Measurements from ENCODE around the gene PLD5.
A peak's percentile ranks its signal among the peaks of the same experiment; 100 is the strongest.

PLD5 gene

GRCh38 chr1:242456726-242457269 lies 67.7 kb downstream of the PLD5 start:
- H2BK120ac ChIP-seq (ENCODE audit: insufficient read depth, low read length, poor library complexity): no peak overlapping the region
- peaks cover 3 to 10% of the 10 kb centered on the region in 2 experiments for H3K4me1 ChIP-seq (ENCODE audit: control insufficient read depth in 1 of 2, insufficient read depth in 2 of 2, low read length in 2 of 2)
- H3K79me1 ChIP-seq (ENCODE audit: low read length): no peaks in the 10 kb centered on the region
- H3K18ac ChIP-seq (ENCODE audit: low read length): no peak overlapping the region
- no peak overlapping the region for H3K4ac ChIP-seq (ENCODE audit: low read depth, low read length)
- no peak overlapping the region for H3K23ac ChIP-seq (ENCODE audit: low read length)
- no peak overlapping the region for H2BK12ac ChIP-seq (ENCODE audit: low read length)
- no peak overlapping the region for H4K91ac ChIP-seq (ENCODE audit: low read depth, low read length)
- H2BK5ac ChIP-seq (ENCODE audit: low read depth, low read length, poor library complexity): no peak overlapping the region
- H4K8ac ChIP-seq (ENCODE audit: low read depth, low read length): no peak overlapping the region
- no peak overlapping the region for H4K12ac ChIP-seq (ENCODE audit: low read depth, low read length)
- H3K14ac ChIP-seq (ENCODE audit: low read length): no peak overlapping the region
- no peak overlapping the region for H3K27ac ChIP-seq (ENCODE audit: low read depth, low read length)
- no peak overlapping the region for H3K9ac ChIP-seq (ENCODE audit: low read length)
- DNase-seq: no peak
- WGBS (ENCODE audit: extremely low coverage, insufficient coverage, insufficient read length): no CpG with 5 or more reads among the region's 11 CpGs
- no peaks in the 10 kb centered on the region for H3K27me3 ChIP-seq (ENCODE audit: insufficient read depth, low read length)
- H3K4me2 ChIP-seq (ENCODE audit: low read length): no peak overlapping the region
- no peak overlapping the region for H3K4me3 ChIP-seq (ENCODE audit: low read depth, low read length)
- H2AFZ ChIP-seq (ENCODE audit: insufficient read depth, low read length, poor library complexity): no peak overlapping the region
- no peak overlapping the region for H2AK5ac ChIP-seq (ENCODE audit: low read length)
- no peaks in the 10 kb centered on the region for H3K79me2 ChIP-seq (ENCODE audit: control insufficient read depth, insufficient read depth, low read length, poor library complexity)
- no peaks in the 10 kb centered on the region for H3K9me3 ChIP-seq (ENCODE audit: insufficient read depth, low read depth, low read length)
- H3K36me3 ChIP-seq (ENCODE audit: control insufficient read depth in 1 of 2, insufficient read depth in 2 of 2, low read length in 2 of 2): peaks cover 0 to 2% of the 10 kb centered on the region in 2 experiments

- H3K79me1 ChIP-seq (ENCODE audit: low read length): no peaks in the 10 kb centered on the region
- no peak overlapping the region for H2BK5ac ChIP-seq (ENCODE audit: low read depth, low read length, poor library complexity)
- H3K27me3 ChIP-seq (ENCODE audit: insufficient read depth, low read length): no peaks in the 10 kb centered on the region
- no peak overlapping the region for H3K23ac ChIP-seq (ENCODE audit: low read length)
- H4K8ac ChIP-seq (ENCODE audit: low read depth, low read length): no peak overlapping the region
- no peak overlapping the region for H3K4me3 ChIP-seq (ENCODE audit: low read depth, low read length)
- no peak overlapping the region for H3K4me2 ChIP-seq (ENCODE audit: low read length)
- peaks cover 0 to 2% of the 10 kb centered on the region in 2 experiments for H3K36me3 ChIP-seq (ENCODE audit: control insufficient read depth in 1 of 2, insufficient read depth in 2 of 2, low read length in 2 of 2)
- no peak overlapping the region for H3K4ac ChIP-seq (ENCODE audit: low read depth, low read length)
- H2BK120ac ChIP-seq (ENCODE audit: insufficient read depth, low read length, poor library complexity): no peak overlapping the region
- no peak overlapping the region for H2AFZ ChIP-seq (ENCODE audit: insufficient read depth, low read length, poor library complexity)
- H4K12ac ChIP-seq (ENCODE audit: low read depth, low read length): no peak overlapping the region
- H3K9me3 ChIP-seq (ENCODE audit: insufficient read depth, low read depth, low read length): no peaks in the 10 kb centered on the region
- H3K18ac ChIP-seq (ENCODE audit: low read length): no peak overlapping the region
- no peak overlapping the region for H2AK5ac ChIP-seq (ENCODE audit: low read length)
- no peak overlapping the region for H3K27ac ChIP-seq (ENCODE audit: low read depth, low read length)
- H4K91ac ChIP-seq (ENCODE audit: low read depth, low read length): no peak overlapping the region
- peaks cover under 1 to 5% of the 10 kb centered on the region in 2 experiments for H3K4me1 ChIP-seq (ENCODE audit: control insufficient read depth in 1 of 2, insufficient read depth in 2 of 2, low read length in 2 of 2)
- no peaks in the 10 kb centered on the region for H3K79me2 ChIP-seq (ENCODE audit: control insufficient read depth, insufficient read depth, low read length, poor library complexity)
- no peak overlapping the region for H2BK12ac ChIP-seq (ENCODE audit: low read length)
- no CpG with 5 or more reads among the region's 1 CpG for WGBS (ENCODE audit: extremely low coverage, insufficient coverage, insufficient read length)
- DNase-seq: no peak
- H3K9ac ChIP-seq (ENCODE audit: low read length): no peak overlapping the region
- no peak overlapping the region for H3K14ac ChIP-seq (ENCODE audit: low read length)
Observed at GRCh38 chr1:242455052-242455361, 69.5 kb downstream of the PLD5 start.

GRCh38 chr1:242454262-242455051 lies 70.0 kb downstream of the PLD5 start:
- Histone ChIP-seq H3K18ac (ENCODE audit: low read length) (no peak overlapping the region), H3K4me2 (ENCODE audit: low read length) (no peak overlapping the region), H3K79me2 (ENCODE audit: control insufficient read depth, insufficient read depth, low read length, poor library complexity) (no peaks in the 10 kb centered on the region), H2AFZ (ENCODE audit: insufficient read depth, low read length, poor library complexity) (no peak overlapping the region), H3K9ac (ENCODE audit: low read length) (no peak overlapping the region), H4K12ac (ENCODE audit: low read depth, low read length) (no peak overlapping the region), H3K4me1 (ENCODE audit: control insufficient read depth in 1 of 2, insufficient read depth in 2 of 2, low read length in 2 of 2) (peaks cover 0 to 3% of the 10 kb centered on the region in 2 experiments), H3K79me1 (ENCODE audit: low read length) (no peaks in the 10 kb centered on the region), H3K9me3 (ENCODE audit: insufficient read depth, low read depth, low read length) (no peaks in the 10 kb centered on the region), H3K27me3 (ENCODE audit: insufficient read depth, low read length) (no peaks in the 10 kb centered on the region), H3K14ac (ENCODE audit: low read length) (no peak overlapping the region), H4K91ac (ENCODE audit: low read depth, low read length) (no peak overlapping the region), H2BK12ac (ENCODE audit: low read length) (no peak overlapping the region), H2AK5ac (ENCODE audit: low read length) (no peak overlapping the region), H3K36me3 (ENCODE audit: control insufficient read depth in 1 of 2, insufficient read depth in 2 of 2, low read length in 2 of 2) (peaks cover 2% of the 10 kb centered on the region in 2 experiments), H2BK120ac (ENCODE audit: insufficient read depth, low read length, poor library complexity) (no peak overlapping the region), H3K4me3 (ENCODE audit: low read depth, low read length) (no peak overlapping the region), H4K8ac (ENCODE audit: low read depth, low read length) (no peak overlapping the region), H2BK5ac (ENCODE audit: low read depth, low read length, poor library complexity) (no peak overlapping the region), H3K4ac (ENCODE audit: low read depth, low read length) (no peak overlapping the region), H3K27ac (ENCODE audit: low read depth, low read length) (no peak overlapping the region), H3K23ac (ENCODE audit: low read length) (no peak overlapping the region)
- WGBS (ENCODE audit: extremely low coverage, insufficient coverage, insufficient read length): no CpG with 5 or more reads among the region's 9 CpGs
- peak in 1 of 2 donors; percentile 65 for DNase-seq

GRCh38 chr1:242452573-242452972 lies 71.9 kb downstream of the PLD5 start:
- no peak overlapping the region for H3K18ac ChIP-seq (ENCODE audit: low read length)
- H4K8ac ChIP-seq (ENCODE audit: low read depth, low read length): no peak overlapping the region
- H2BK5ac ChIP-seq (ENCODE audit: low read depth, low read length, poor library complexity): no peak overlapping the region
- DNase-seq: no peak
- no peaks in the 10 kb centered on the region for H3K9me3 ChIP-seq (ENCODE audit: insufficient read depth, low read depth, low read length)
- H3K36me3 ChIP-seq (ENCODE audit: control insufficient read depth in 1 of 2, insufficient read depth in 2 of 2, low read length in 2 of 2): peaks cover 2% of the 10 kb centered on the region in 2 experiments
- H3K27me3 ChIP-seq (ENCODE audit: insufficient read depth, low read length): no peaks in the 10 kb centered on the region
- no peak overlapping the region for H2AFZ ChIP-seq (ENCODE audit: insufficient read depth, low read length, poor library complexity)
- no peak overlapping the region for H4K12ac ChIP-seq (ENCODE audit: low read depth, low read length)
- H3K4me2 ChIP-seq (ENCODE audit: low read length): no peak overlapping the region
- no peaks in the 10 kb centered on the region for H3K79me1 ChIP-seq (ENCODE audit: low read length)
- WGBS (ENCODE audit: extremely low coverage, insufficient coverage, insufficient read length): no CpG with 5 or more reads among the region's 8 CpGs
- H3K27ac ChIP-seq (ENCODE audit: low read depth, low read length): no peak overlapping the region
- H3K79me2 ChIP-seq (ENCODE audit: control insufficient read depth, insufficient read depth, low read length, poor library complexity): no peaks in the 10 kb centered on the region
- no peak overlapping the region for H3K23ac ChIP-seq (ENCODE audit: low read length)
- H3K14ac ChIP-seq (ENCODE audit: low read length): no peak overlapping the region
- H3K4ac ChIP-seq (ENCODE audit: low read depth, low read length): no peak overlapping the region
- H2BK12ac ChIP-seq (ENCODE audit: low read length): no peak overlapping the region
- peaks cover 0 to 3% of the 10 kb centered on the region in 2 experiments for H3K4me1 ChIP-seq (ENCODE audit: control insufficient read depth in 1 of 2, insufficient read depth in 2 of 2, low read length in 2 of 2)
- no peak overlapping the region for H2AK5ac ChIP-seq (ENCODE audit: low read length)
- no peak overlapping the region for H4K91ac ChIP-seq (ENCODE audit: low read depth, low read length)
- H3K4me3 ChIP-seq (ENCODE audit: low read depth, low read length): no peak overlapping the region
- H3K9ac ChIP-seq (ENCODE audit: low read length): no peak overlapping the region
- H2BK120ac ChIP-seq (ENCODE audit: insufficient read depth, low read length, poor library complexity): no peak overlapping the region
